ENCODE measurements around the gene CNTNAP1.
"Not testable (repeated sequence)": the region's sequence is repeated elsewhere in the genome, so short reads cannot be mapped to it uniquely, and the experiment has no call there.

CNTNAP1 gene

GRCh38 chr17:42681976-42682721 is at the start of gene CNTNAP1:
Gene CNTNAP1 (plus strand): TSS chr17:42682531. CDS start chr17:42682830, 299 bp downstream.
- no peak for DNase-seq (ENCODE audit: low read depth)

GRCh38 chr17:42632949-42633444 is 49.3 kb upstream of the CNTNAP1 start:
- no peak for DNase-seq (ENCODE audit: low read depth)

DNA sequence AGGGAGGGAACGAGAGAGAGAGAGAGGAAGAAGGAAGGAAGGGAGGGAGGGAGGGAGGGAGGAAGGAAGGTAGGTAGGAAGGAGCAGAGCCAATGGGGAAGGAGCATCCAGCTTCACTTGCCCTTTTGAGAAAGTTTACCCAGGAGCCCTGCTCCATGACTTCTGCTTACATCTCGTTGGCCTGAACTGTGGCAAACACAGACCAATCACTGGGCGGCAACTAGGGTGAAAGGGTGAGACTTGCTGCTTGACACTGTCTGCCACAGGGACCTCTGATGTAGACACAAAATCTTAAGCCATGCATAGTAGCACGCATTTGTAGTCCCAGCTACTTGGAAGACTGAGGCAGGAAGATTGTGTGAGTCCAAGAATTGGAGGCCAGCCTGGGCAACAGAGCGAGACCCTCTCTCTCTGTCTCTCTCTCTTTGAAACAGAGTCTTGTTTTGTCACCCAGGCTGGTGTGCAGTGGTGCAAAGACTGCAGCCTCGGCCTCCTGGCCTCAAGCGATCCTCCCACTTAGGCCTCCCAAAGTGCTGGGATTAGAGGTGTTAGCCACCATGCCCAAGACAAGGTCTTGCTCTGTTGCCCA is 42.7 kb upstream of the CNTNAP1 start:
- no peak for DNase-seq (ENCODE audit: low read depth)

DNA sequence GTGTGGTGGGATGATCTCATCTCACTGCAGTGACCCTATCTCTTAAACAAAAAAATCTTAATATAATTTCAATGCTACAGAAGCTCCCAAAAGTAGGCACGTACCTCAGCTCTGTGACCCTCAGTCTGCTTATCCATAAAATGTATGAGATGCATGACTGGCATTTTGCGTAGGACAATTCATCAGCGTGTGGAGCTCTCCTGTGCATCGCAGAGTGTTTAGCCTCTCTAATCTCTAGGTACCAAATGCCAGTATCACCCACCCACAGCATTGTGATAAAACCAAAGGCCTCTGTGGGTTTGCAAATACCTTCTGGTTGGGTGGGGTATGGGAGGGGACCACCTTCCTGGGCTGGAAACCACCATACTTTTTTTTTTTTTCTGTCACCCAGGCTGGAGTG is 42.2 kb upstream of the CNTNAP1 start:
- DNase-seq (ENCODE audit: low read depth): no peak

GRCh38 chr17:42642336-42642735 is 40.0 kb upstream of the CNTNAP1 start:
- DNase-seq (ENCODE audit: low read depth): no peak

DNA sequence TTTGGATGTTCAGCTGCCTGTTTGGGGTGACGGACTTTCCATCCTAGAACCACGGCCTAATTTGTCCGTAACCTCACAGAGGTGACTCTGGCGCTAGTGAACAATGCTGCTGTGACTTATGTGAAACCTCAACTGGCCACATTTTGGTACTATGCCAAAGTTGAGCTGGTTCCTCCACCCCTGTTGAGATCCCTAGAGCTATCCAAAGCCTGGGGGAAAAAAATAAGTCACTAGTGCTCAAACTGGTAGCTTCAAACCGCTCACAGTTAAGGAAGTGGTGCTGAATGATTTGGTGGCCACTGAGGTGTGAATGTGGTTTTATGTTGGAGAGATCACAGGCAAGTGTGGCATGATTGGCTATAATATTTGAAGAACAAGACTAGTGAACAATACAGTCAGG is 34.6 kb upstream of the CNTNAP1 start:
- DNase-seq (ENCODE audit: low read depth): no peak

DNA sequence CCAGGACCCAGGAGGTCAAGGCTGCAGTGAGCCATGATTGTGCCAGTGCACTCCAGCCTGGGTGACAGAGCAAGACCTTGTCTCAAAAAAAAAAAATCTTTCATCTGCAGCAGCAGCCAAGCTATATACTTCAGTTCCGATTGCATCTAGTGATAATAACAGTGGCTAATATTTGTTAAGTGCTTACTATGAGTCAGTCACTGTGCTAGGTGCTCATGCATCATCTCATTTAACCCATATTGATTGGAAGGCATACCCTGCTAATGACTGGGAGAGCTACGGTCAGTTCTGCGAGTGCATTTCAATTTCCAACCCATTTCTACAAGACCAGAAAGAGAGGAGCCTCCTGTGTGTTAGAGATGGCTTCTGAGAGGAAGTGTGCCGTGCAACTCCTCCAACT is 30.9 kb upstream of the CNTNAP1 start:
- no peak for DNase-seq (ENCODE audit: low read depth)

GRCh38 chr17:42653179-42654124 is 28.9 kb upstream of the CNTNAP1 start:
- no peak for DNase-seq (ENCODE audit: low read depth)

DNA sequence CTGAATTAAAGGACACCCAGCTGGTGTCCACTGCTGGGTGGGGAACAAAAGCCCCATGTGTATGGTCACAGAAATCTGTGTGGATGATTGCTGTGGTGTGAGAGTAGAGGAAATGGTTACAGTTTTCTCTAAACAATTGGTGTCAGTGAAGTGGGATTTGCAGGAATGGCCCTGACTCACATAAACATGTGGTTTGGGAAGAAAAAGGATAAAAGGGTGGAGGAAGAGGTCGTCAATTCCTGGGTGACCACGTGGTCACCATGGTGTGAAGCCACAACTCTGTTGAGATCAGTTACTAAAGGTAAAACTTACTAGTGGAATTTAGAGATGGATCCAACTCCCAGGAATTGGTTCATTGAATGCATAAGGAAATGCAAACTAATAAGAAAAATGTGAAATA is 26.8 kb upstream of the CNTNAP1 start:
- no peak for DNase-seq (ENCODE audit: low read depth)

DNA sequence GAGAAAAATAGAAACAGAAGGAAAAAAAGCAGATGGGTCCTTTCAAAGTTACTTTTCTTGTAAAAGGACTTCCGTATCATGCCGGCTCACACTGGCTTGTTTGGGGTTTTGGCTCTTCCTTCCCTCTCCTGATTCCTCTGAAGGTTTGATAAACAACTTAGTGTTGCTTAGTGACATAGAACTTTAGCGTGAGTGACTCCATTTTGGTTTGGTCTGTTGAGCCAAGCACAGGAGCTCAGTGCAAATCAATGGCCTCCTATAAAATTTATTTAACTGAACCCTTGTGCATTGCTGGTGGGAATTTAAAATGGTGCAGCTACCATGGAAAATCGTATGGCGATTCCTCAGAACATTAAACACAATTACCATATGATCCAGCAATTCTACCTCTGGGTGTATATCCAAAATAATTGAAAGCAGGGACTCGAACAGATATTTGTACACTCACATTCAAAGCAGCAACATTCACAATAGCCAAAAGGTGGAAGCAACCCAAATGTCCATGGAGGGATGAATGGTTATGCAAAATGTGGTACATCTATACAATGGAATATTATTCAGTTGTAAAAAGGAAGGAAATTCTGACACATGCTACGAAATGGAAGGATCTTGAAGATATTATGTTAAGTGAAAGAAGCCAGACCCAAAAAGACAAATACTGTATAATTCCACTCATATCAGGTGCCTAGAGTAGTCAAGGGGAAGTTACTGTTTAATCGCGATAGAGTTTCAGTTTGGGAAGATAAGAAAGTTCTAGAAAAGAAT is 24.3 kb upstream of the CNTNAP1 start:
- no peak for DNase-seq (ENCODE audit: low read depth)

DNA sequence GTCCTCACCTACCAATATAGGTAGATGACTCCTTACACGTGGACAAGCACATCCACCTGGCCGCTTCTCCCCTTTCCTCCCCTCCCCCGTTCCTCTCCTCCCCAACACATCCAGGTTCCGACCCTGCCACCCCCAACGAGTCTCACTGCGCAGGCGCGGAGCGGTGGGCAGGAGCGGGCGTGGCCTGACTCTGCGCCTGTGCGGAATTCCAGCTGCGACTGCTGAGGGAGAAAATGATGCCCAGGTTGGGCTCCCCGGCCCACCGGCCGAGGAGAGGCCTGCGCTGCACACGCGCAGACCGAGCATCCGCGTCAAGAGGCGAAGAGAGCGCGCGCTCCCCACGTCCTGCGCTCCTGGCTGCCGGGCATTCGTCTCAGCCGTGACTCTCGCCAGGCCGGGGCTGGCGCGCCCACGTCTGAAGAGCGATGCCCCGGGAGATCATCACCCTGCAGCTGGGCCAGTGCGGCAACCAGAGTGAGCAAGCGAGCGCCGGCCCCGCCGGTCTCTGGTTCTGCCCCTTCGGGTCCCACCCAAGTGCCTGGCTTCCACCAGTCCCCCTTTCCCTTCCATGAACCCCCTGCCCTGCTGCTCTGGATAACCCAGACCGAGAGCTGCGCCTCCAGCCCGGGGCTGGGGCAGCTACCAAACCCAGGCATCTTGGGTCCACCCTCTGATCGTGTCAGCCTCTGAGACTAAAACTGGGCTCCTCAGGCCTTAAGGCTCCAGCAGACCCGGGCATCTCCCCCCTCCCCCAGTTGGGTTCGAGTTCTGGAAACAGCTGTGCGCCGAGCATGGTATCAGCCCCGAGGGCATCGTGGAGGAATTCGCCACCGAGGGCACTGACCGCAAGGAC is 23.0 kb upstream of the CNTNAP1 start, which contains the start of gene TUBG2:
TUBG2 (plus strand) TSS at position 206 of the 853 bp plus-strand sequence; CDS start at position 426, 220 bp downstream.
- peak; percentile 61 for DNase-seq (ENCODE audit: low read depth)

GRCh38 chr17:42659932-42660274 is 22.4 kb upstream of the CNTNAP1 start:
- not testable (repeated sequence) for DNase-seq (ENCODE audit: low read depth)

DNA sequence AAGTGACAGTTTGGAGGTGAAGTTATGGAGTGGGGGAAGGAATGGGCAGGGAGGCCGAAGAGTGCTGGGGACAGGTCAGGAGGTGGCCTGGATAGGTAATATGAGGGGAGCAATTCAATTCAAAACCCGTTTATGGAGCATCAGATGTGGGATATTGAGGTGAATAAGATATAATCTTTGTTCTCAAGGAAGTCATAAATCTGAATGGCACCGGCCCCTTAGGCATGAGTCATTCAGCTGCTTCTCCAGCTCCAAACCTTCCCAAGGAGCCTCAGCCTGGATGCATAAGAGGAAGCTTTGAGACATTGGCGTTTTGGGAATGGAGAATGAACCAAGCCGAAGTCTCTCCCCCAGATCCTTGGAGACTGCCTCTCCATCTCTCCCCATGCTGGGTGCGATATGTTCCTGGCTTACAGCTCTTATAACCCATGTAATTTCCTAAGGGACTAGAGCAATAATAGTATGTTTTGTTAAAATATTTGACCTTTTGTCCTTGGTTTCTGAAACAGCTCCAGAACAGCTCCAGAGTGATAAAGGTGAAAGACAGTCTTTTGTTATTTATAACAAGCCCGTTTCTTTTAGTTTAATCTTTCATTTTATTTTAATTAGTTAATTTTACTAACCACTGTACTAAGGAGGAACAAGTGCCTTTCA is 21.5 kb upstream of the CNTNAP1 start:
- DNase-seq (ENCODE audit: low read depth): no peak

DNA sequence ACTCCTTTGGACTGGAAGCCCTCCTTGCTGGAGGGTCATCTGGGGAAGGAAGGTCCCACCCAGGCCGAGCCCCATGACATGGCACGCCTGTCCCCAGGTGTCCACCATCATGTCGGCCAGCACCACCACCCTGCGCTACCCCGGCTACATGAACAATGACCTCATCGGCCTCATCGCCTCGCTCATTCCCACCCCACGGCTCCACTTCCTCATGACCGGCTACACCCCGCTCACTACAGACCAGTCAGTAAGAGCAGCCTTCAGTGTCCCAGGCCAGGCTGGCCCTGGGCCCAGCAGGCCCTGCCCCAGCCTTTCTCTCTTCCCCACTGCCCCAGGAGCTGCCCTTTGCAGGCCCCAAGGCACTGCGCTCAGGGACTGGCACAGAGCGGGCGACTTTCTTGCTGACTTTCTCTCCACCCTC is 16.7 kb upstream of the CNTNAP1 start:
- DNase-seq (ENCODE audit: low read depth): no peak

DNA sequence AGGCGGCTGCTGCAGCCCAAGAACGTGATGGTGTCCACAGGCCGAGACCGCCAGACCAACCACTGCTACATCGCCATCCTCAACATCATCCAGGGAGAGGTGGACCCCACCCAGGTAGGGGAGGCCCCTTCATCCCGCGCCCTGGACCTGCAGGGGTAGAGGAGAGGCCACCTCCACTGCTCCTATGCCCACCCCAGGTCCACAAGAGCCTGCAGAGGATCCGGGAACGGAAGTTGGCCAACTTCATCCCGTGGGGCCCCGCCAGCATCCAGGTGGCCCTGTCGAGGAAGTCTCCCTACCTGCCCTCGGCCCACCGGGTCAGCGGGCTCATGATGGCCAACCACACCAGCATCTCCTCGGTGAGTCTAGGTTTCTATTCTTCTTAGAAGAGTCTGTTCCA is 16.2 kb upstream of the CNTNAP1 start:
- not testable (repeated sequence) for DNase-seq (ENCODE audit: low read depth)

- no peak for DNase-seq (ENCODE audit: low read depth)
Observed at GRCh38 chr17:42667088-42667951, 15.0 kb upstream of the CNTNAP1 start.

GRCh38 chr17:42669705-42669976 is 12.7 kb upstream of the CNTNAP1 start:
- no peak for DNase-seq (ENCODE audit: low read depth)

- no peak for DNase-seq (ENCODE audit: low read depth)
Observed at GRCh38 chr17:42669977-42670788, 12.1 kb upstream of the CNTNAP1 start.
